ENCODE data around the gene NUDC. TPM values are rescaled to one million over a fixed set of nuclear protein-coding genes. Genes with fewer than 3 reads are reported as not detected.
A peak's percentile ranks its signal among the peaks of the same experiment; 100 is the strongest.

Gene NUDC
- total and polyA plus RNA-seq, 2 of the 13 experiments (the other 11 are each of a cell fraction or from before 2014, with no cell fraction given), result 34.7 to 104 TPM

DNA sequence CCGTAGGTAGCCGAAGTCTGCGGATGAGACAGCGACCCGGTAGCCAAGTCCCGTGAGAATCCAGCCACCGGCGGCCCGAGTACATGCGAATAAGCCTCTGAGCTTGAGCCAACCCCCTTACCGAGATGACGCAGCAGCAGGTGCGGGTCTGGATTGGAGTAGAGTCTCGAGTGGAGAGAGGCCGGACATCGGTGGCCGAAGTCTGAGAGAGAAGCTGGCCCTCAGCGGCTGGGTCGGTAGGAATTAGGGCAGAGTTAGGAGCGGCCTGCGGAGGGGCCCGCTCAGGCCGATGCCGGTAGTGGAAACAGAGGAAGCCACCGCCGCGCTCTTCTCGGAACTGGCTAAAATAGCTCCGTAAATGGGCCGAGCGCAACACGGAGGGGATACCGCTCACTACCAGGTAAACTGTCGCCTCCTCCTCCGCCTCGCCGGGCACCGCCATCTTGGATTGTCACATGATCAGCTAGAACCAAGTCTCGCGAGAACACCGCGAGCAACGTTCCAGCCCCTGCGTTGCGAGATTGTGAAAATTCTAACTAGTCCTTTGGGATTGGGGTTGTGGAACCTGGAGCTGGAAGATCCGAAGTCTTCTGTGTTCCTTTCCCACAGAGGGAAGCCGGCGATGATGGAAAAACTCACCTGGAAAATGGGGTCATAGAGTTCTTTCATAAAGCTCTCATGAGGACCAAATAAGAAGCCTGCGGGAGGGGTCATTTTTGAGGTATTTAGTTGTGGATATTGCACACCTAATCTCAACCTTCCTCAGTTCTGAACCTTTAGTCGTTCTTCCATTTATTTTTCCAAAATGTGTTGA, 21.3 kb upstream of the NUDC start, which contains the start of gene GPATCH3 (continued):
- TF ChIP-seq, protein P1, sequence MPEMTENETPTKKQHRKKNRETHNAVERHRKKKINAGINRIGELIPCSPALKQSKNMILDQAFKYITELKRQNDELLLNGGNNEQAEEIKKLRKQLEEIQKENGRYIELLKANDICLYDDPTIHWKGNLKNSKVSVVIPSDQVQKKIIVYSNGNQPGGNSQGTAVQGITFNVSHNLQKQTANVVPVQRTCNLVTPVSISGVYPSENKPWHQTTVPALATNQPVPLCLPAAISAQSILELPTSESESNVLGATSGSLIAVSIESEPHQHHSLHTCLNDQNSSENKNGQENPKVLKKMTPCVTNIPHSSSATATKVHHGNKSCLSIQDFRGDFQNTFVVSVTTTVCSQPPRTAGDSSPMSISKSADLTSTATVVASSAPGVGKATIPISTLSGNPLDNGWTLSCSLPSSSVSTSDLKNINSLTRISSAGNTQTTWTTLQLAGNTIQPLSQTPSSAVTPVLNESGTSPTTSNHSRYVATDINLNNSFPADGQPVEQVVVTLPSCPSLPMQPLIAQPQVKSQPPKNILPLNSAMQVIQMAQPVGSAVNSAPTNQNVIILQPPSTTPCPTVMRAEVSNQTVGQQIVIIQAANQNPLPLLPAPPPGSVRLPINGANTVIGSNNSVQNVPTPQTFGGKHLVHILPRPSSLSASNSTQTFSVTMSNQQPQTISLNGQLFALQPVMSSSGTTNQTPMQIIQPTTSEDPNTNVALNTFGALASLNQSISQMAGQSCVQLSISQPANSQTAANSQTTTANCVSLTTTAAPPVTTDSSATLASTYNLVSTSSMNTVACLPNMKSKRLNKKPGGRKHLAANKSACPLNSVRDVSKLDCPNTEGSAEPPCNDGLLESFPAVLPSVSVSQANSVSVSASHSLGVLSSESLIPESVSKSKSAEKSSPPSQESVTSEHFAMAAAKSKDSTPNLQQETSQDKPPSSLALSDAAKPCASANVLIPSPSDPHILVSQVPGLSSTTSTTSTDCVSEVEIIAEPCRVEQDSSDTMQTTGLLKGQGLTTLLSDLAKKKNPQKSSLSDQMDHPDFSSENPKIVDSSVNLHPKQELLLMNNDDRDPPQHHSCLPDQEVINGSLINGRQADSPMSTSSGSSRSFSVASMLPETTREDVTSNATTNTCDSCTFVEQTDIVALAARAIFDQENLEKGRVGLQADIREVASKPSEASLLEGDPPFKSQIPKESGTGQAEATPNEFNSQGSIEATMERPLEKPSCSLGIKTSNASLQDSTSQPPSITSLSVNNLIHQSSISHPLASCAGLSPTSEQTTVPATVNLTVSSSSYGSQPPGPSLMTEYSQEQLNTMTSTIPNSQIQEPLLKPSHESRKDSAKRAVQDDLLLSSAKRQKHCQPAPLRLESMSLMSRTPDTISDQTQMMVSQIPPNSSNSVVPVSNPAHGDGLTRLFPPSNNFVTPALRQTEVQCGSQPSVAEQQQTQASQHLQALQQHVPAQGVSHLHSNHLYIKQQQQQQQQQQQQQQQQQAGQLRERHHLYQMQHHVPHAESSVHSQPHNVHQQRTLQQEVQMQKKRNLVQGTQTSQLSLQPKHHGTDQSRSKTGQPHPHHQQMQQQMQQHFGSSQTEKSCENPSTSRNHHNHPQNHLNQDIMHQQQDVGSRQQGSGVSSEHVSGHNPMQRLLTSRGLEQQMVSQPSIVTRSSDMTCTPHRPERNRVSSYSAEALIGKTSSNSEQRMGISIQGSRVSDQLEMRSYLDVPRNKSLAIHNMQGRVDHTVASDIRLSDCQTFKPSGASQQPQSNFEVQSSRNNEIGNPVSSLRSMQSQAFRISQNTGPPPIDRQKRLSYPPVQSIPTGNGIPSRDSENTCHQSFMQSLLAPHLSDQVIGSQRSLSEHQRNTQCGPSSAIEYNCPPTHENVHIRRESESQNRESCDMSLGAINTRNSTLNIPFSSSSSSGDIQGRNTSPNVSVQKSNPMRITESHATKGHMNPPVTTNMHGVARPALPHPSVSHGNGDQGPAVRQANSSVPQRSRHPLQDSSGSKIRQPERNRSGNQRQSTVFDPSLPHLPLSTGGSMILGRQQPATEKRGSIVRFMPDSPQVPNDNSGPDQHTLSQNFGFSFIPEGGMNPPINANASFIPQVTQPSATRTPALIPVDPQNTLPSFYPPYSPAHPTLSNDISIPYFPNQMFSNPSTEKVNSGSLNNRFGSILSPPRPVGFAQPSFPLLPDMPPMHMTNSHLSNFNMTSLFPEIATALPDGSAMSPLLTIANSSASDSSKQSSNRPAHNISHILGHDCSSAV (CRISPR knock-in tag; IDR thresholded peaks at IDR 0.05; ENCODE audit: borderline replicate concordance), result no peak
- TF ChIP-seq MATR3 (CRISPR knock-in tag; IDR thresholded peaks at IDR 0.05), result no peak
- peak; percentile 9; the same call in 1 of the 2 replicates for TF ChIP-seq SMC3 (IDR thresholded peaks at IDR 0.05; ENCODE audit: low read length)
- no peak for TF ChIP-seq NPAS2 (CRISPR knock-in tag; IDR thresholded peaks at IDR 0.05; ENCODE audit: borderline replicate concordance)
- 0 out of 2 replicates have a peak, but pooled peaks have one; percentile 26 for TF ChIP-seq NR2F2 (IDR thresholded peaks at IDR 0.05; ENCODE audit: borderline replicate concordance, low read depth)
- TF ChIP-seq KLF15 (CRISPR knock-in tag; IDR thresholded peaks at IDR 0.05; ENCODE audit: borderline replicate concordance), result no peak
- TF ChIP-seq ARID3A (IDR thresholded peaks at IDR 0.05; ENCODE audit: low read depth, low read length), result no peak
- TF ChIP-seq MNT (IDR thresholded peaks at IDR 0.05), result no peak
- no peak for TF ChIP-seq ZNF264 (CRISPR knock-in tag; IDR thresholded peaks at IDR 0.05)
- peak; percentile 74; the same call in 1 of the 2 replicates for TF ChIP-seq AHR (CRISPR knock-in tag; IDR thresholded peaks at IDR 0.05)
- no peak for TF ChIP-seq ZNF7 (CRISPR knock-in tag; IDR thresholded peaks at IDR 0.05)
- no peak for TF ChIP-seq ZNF337 (CRISPR knock-in tag; IDR thresholded peaks at IDR 0.05; ENCODE audit: borderline replicate concordance, low read depth)
- peak; percentile 89; the same call in 1 of the 2 replicates for TF ChIP-seq ZNF232 (CRISPR knock-in tag; IDR thresholded peaks at IDR 0.05; ENCODE audit: borderline replicate concordance)
- no peak for TF ChIP-seq CCAR2 (optimal IDR thresholded peaks at IDR 0.05; ENCODE audit: low read depth, low read length)

Measured in HepG2 (cell line).